ENCODE results near the gene AFG1L.

DNA sequence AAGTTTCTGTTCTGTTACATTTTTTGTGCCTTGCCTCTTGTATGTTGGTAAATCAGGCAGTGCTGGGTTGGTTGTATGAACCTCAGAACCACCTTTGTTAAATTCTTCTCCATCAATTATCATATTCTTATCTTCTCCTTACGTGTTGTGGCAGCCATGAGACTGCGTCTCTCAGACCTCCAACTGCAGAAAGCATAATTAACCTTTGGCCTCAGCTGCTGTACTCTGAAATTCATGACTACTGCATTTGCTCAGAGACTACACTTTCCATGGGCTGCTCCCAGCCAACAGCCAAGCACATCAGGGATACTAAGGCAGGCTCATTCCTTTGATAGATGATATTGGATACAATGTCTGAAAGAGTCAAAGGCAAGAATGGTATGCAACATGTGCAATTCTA is 18.9 kb upstream of the AFG1L start:
- TF ChIP-seq, protein P1, sequence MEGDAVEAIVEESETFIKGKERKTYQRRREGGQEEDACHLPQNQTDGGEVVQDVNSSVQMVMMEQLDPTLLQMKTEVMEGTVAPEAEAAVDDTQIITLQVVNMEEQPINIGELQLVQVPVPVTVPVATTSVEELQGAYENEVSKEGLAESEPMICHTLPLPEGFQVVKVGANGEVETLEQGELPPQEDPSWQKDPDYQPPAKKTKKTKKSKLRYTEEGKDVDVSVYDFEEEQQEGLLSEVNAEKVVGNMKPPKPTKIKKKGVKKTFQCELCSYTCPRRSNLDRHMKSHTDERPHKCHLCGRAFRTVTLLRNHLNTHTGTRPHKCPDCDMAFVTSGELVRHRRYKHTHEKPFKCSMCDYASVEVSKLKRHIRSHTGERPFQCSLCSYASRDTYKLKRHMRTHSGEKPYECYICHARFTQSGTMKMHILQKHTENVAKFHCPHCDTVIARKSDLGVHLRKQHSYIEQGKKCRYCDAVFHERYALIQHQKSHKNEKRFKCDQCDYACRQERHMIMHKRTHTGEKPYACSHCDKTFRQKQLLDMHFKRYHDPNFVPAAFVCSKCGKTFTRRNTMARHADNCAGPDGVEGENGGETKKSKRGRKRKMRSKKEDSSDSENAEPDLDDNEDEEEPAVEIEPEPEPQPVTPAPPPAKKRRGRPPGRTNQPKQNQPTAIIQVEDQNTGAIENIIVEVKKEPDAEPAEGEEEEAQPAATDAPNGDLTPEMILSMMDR (IDR thresholded peaks at IDR 0.05; ENCODE audit: low read depth, low read length, missing input control): no peak
- TF ChIP-seq, protein P2, sequence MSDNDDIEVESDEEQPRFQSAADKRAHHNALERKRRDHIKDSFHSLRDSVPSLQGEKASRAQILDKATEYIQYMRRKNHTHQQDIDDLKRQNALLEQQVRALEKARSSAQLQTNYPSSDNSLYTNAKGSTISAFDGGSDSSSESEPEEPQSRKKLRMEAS (IDR thresholded peaks at IDR 0.05): no peak
- TF ChIP-seq SP1 (IDR thresholded peaks at IDR 0.05) (no peak), NR2F2 (IDR thresholded peaks at IDR 0.05) (no peak), RAD21 (IDR thresholded peaks at IDR 0.05) (no peak)
- TF ChIP-seq, protein P3, sequence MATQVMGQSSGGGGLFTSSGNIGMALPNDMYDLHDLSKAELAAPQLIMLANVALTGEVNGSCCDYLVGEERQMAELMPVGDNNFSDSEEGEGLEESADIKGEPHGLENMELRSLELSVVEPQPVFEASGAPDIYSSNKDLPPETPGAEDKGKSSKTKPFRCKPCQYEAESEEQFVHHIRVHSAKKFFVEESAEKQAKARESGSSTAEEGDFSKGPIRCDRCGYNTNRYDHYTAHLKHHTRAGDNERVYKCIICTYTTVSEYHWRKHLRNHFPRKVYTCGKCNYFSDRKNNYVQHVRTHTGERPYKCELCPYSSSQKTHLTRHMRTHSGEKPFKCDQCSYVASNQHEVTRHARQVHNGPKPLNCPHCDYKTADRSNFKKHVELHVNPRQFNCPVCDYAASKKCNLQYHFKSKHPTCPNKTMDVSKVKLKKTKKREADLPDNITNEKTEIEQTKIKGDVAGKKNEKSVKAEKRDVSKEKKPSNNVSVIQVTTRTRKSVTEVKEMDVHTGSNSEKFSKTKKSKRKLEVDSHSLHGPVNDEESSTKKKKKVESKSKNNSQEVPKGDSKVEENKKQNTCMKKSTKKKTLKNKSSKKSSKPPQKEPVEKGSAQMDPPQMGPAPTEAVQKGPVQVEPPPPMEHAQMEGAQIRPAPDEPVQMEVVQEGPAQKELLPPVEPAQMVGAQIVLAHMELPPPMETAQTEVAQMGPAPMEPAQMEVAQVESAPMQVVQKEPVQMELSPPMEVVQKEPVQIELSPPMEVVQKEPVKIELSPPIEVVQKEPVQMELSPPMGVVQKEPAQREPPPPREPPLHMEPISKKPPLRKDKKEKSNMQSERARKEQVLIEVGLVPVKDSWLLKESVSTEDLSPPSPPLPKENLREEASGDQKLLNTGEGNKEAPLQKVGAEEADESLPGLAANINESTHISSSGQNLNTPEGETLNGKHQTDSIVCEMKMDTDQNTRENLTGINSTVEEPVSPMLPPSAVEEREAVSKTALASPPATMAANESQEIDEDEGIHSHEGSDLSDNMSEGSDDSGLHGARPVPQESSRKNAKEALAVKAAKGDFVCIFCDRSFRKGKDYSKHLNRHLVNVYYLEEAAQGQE (IDR thresholded peaks at IDR 0.05): no peak
- TF ChIP-seq, protein P4, sequence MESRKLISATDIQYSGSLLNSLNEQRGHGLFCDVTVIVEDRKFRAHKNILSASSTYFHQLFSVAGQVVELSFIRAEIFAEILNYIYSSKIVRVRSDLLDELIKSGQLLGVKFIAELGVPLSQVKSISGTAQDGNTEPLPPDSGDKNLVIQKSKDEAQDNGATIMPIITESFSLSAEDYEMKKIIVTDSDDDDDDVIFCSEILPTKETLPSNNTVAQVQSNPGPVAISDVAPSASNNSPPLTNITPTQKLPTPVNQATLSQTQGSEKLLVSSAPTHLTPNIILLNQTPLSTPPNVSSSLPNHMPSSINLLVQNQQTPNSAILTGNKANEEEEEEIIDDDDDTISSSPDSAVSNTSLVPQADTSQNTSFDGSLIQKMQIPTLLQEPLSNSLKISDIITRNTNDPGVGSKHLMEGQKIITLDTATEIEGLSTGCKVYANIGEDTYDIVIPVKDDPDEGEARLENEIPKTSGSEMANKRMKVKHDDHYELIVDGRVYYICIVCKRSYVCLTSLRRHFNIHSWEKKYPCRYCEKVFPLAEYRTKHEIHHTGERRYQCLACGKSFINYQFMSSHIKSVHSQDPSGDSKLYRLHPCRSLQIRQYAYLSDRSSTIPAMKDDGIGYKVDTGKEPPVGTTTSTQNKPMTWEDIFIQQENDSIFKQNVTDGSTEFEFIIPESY (IDR thresholded peaks at IDR 0.05): no peak

All from liver (tissue), 3 donors.